HG03045 (cell line): ENCODE results near the gene ITGB1BP1.
"Not testable (repeated sequence)": the region's sequence is repeated elsewhere in the genome, so short reads cannot be mapped to it uniquely, and the experiment has no call there.

ENCODE experiments used
- ATAC-seq: cut with Tn5 transposase; IDR thresholded peaks from one replicate; pipeline ENCODE4 v1.9.1; 2021; ENCODE audit warnings: mild to moderate bottlenecking, moderate library complexity; ENCODE audit not compliant: unreplicated experiment

ITGB1BP1 gene

DNA sequence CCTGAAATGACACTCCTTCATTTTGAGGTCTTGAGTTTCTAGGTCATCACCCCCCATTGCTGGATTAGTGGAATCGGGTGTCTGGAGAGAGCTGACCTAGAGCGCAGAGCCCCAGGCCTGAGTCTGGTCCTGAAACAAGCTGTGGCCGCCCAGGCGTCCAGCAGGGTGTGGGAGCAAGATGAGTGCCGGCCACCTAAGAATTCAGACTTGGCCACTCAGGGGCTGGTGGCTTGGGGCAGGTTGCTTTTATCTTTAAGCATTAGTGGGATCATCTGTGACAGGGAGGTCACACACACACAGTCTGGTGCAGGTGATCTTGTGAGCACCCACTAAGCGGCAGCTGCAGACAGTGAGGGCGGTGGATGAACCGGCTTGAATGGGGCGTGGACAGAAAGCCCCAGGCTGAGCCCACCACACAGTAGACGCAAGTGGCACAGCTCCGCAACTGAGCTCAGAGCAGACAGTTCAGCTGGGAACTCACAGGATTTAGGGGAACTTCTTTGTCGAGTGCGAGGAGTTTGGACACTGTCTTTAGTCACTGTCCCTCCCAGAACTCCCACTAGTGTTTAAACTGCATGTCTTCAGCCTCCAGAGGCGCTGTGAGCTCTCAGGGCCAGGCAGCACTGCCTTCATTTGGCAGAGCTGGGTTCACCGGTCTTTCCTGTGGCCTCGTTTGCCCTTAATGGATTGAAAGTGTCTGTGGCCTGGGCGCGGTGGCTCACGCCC, 21.5 kb downstream of the ITGB1BP1 start:
- no peak for ATAC-seq

DNA sequence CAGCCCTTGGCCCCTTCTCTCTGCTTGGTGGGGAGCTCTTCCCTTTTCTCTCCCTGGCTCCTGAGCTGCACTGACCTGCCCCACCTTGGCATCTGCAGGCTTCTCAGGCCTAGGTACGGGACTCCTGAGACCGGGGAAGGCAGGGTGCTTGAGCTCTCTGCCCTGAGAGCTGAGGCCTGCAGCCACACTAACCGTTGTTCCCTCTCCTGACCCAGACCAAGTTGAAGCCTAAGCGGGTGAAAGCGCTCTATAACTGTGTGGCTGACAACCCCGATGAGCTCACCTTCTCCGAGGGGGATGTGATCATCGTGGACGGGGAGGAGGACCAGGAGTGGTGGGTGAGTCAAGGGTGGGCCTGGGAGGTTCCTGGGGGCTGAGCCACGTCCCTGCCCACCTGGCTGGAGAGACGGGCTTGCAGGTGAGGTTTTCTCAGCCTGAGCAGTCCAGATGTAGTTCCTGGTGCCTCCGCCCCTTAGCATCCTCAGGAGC, 22.2 kb downstream of the ITGB1BP1 start:
- ATAC-seq: no peak

DNA sequence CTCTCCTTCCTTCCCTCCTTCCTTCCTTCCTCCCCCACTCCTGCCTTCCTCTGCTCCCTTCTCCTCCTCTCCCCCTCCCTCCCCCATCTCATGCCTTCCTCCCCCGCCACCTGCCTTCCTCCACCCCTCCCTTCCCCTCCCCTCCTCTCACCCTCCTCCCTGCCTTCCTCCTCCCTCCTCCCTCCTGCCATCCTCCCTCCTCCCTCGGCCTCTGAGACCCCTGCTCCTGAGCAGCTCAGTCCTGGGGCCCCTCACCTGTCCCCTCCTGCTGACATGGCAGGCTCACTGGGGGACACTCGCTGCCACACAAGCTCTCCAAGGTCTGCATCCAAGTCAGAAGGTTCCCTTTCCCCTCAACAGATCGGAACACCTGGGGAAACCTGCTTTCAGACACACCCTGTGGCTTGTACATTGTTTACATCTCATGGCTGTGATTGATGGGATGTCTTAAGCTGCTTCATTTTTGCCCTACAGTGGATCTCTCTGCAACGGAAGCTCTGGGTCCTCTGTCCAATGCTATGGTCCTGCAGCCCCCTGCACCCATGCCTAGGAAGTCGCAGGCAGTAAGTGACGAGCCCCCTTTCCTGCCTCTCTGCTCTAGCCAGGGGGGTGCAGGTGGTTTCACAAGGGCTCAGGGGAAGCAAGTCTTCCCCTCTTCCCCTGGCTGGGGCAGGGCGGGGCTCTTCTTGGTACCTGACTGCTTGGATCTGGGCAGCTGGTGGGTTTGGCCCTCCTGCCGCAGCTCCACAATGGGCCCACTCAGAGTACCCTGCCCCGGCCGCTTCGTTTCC, 22.9 kb downstream of the ITGB1BP1 start:
- no peak for ATAC-seq

DNA sequence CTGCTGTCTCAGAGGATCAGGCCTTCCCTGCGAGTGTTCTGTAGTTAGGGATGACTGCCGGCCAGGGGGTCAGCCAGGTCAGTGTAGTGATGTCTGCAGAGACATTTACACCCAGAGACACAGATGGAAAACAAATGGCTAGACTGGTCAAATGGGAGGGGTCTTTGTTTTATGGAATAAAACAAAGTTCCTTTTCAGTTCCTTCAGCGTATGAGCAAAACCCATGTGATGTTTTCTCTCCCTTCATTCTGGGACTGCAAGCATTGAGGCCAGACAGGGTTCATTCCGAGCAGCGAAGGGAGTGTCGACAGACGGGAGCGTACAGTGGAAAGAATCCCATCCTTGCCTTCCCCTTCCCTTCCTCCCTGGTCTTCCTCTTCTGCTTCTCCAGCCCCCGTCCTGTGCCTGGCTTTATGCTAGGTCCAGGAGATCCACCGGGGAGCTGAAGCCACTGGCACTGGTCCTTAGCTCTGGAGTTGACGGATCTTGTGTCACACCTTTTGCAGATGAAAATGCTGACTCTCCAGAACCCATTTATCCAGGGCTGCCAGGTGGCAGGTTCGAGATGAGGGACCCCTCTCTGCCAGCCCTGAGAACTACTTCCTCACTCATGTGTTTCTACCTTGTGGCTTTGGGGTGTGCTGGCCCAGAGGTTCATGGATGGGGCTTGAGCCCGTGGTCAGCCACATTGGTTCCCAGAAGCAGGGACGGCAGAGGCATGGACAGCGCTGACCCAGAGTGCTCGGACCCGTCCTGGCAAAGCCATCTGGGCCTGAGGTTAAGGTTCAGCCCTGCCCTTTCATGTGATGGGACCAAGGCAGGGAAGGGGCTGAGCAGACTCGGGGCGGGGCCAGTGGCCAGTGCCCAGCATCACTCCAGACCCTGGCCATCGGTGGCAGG, 24.2 kb downstream of the ITGB1BP1 start:
- no peak for ATAC-seq

DNA sequence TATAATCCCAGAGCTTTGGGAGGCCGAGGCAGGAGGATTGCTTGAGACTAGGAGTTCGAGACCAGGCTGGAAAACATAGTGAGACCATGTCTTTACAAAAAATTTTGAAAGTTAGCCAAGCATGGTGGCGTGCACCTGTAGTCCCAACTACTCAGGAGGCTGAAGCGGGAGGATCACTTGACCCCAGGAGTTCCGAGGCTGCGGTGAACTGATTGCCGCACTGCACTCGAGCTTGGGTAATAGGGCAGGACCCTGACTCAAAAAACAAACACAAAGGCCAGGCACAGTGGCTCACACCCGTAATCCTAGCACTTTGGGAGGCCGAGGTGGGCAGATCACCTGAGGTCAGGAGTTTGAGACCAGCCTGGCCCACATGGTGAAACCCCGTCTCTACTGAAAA, 25.1 kb downstream of the ITGB1BP1 start:
- ATAC-seq: not testable (repeated sequence)

DNA sequence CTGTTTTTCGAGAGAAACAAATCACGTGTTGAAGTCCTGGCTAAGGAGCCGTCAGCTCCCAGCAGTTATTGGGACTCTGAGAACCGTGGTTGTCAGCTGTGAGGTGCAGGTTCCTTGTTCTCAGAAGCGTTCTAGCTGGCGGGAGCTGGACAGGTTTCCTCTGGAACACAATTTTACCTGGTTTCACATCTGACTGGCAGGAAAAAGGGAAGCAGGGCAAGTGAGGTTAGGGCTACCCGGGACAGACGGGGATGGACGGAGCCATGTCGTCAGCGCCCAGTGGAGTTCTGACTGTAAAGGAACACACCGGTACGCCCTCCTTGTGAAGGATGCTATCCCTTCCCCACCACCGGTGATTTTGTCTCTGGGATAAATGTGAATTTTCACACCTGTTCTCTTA, 26.1 kb downstream of the ITGB1BP1 start:
- ATAC-seq: no peak

DNA sequence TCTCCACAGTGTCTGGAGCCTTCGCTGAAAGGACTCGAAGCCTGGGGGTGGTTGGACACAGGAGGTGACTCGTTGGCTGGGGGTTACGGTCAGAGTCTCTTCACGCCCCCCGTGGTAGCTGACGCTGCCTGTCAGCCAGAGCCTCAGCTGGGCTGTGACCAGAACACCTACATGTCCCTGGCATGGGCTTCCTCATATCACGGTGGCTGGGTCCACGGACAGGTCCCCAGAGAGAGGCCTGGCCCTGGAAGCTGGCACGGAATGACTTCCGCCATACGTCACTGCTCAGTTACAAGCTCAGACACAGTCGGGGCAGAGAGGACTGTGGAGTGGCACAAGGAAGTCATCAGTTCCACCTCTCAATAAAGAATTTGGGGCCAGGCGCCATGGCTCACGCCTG, 28.5 kb downstream of the ITGB1BP1 start:
- ATAC-seq: no peak

DNA sequence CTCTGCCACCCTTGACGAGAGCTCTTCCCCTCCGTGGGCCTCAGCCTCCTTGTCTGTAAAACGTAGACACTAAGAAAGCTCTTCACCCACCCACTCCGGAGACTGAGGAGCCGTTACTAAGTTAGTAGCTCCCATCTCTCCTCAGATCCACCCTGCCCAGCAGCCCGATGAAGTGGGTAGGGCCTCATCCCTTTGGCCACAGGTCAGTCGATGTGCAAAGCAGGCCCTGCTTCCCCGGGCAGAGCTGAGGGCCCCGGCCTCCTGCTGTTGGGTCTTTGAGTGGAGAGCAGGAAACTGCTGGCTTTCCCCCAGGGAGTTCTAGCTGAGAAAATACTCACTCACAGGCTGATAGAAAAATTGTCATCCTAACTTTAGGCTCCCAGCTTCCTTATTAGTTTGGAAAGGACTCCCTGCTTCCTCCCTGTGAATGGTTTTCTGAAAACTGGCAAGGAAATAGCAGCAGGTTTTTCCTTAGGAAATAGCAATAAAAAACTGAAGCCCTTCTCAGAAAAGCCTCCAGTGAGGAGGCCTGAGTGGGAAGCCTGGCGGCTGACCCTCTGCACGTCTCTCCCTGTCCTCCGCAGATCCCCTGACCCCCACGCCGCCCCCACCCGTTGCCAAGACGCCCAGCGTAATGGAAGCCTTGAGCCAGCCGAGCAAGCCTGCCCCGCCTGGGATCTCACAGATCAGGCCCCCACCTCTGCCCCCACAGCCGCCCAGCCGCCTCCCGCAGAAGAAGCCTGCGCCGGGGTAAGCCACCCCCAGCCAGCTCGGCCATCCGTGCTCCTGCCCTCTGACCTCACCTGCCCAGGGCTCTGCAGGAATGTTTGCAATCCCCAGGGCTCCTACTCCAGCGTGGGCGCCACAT, 30.2 kb downstream of the ITGB1BP1 start:
- no peak for ATAC-seq

DNA sequence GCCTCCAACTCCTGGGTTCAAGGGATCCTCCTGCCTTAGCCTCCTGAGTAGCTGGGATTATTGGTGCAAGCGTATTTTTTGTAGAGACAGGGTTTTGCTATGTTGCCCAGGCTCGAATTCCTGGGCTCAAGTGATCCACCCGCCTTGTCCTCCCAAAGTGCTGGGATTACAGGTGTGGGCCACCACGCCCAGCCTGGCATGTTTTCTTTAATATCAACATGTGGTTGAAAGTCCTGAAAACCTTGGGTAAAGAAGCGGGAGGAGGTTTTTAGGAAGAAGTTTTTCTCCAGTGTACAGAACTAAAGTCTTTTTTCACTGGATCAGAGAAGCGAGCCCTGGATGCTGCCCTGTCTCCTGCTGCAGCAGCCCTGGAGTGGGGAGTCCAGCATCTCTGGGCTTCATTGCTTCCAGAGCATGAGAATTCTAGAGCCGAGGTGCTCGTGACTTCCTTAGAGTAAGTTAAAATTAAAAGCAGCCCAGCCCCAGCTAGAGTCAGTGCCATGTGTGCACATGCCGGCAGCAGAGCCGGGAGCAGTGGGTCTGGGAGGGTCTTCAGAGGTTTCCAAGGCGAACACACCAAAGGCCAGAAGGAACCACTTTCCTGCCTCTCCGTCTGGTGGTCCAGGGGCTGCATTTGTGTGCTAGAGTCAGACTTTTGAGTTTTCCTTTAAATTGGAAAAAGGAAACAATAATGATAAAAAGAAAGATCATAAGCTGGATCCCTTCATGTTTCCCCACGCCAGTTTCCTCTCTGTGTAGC, 31.2 kb downstream of the ITGB1BP1 start:
- ATAC-seq: no peak

DNA sequence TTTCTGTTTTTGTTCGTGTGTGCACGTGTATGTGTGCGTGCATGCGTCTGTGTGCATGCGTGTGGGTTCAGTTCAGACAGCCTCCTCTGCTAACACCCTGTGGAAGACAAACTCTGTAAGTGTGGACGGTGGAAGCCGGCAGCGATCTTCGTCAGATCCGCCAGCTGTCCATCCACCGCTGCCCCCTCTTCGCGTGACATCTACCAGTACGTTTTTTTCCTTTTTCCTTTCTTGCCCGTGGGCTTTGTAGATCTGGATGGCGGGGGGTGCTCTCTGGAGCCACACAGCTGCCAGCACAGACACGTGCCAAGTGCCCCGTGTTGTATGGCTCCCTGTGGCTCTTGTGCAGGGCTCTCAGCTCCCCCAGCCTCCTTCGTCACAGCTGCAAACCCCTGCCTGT, 32.3 kb downstream of the ITGB1BP1 start:
- ATAC-seq: no peak

DNA sequence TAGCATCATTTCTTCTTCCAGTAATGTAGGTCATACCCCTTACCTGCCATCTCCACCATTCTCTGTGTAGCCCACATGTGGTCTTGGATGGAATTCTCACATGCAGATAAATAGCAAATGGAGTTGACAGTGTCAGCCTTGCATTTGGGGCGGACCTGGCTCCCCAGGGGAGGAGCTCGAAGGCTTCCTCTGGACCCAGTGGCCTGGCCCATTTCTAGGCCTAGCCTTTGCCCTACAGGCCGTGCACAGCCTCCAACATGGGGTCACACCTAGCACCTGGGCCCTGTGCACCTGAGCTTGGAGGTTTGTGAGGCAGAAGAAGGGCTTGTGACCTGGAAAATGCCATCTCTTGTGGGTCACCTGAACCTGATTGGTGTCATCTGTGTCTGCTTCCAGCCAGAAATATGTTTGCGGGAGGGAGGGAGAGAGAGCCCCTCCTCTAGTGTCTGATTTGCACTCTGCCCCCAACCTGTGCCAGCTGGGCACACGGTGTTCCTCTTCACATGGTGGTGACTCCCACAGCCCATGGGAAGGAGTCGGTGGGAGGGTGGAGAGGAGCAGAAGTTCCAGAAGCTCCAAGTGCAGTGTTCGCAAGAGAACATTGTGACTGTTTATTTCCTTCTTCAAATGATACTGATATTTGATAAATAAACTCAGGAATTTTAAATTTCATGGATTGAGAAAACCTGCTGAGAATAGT, 33.0 kb downstream of the ITGB1BP1 start:
- no peak for ATAC-seq

DNA sequence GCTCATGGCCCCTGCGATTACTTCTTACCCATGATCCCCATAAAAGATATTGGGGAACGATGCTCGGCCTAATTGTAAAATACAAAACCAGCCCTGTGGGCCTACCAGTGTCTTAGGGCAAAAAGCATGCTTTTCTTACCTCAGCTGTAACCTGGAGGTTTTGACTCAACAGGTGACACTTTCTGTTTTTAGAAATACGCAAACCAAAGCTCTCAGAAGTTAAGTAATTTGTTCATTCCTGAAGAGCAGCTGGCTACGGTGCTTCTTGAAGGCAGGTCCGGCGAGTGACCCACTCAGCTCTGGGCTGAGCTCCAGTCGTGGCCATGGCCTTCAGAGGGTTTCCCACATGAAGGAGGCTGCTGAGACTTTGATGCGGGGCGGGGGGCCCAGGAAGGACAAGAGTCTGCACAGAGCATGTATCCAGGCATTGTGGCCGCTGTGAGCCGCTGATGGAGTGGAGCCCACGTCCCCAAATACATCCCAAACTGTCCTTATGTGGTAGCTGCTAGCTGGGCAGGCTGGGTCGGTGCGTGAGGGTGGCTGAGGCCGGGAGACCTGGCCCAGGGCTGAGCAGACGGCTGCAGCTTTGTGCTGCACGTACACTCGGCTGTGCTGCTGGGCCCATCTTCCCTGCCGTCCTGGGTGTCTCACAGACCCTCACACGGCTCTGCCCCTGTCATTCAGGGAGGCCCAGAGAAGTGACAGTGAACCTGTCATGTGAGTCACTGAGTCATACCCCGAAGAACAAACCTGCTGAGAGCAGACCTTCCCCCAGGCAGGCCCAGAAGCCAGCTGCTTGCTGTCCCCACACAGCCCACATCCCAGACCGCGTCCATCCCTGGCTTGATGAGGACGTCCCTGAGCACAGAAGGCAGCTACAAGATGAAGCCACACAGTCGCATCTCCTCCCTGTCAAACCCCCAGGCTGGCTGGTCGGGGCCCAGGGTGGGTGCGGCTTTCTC, 34.1 kb downstream of the ITGB1BP1 start:
- no peak for ATAC-seq

DNA sequence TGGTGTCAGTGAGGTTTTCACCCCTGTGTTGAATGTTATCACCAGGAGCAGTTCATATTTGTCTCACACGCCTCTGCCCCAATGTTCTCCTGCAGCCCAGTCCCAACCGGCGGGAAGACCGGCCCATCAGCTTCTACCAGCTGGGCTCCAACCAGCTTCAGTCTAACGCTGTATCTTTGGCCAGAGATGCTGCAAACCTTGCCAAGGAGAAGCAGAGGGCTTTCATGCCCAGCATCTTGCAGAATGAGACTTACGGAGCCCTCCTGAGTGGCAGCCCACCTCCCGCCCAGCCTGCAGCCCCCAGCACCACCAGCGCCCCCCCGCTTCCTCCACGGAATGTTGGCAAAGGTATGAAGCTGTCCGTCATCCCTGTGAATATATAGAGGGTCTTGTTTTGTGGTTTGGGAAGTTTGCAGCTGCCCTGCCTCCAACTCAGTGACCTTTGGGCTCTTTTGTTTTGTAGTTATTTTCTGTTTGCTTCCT, 35.1 kb downstream of the ITGB1BP1 start:
- ATAC-seq: no peak

DNA sequence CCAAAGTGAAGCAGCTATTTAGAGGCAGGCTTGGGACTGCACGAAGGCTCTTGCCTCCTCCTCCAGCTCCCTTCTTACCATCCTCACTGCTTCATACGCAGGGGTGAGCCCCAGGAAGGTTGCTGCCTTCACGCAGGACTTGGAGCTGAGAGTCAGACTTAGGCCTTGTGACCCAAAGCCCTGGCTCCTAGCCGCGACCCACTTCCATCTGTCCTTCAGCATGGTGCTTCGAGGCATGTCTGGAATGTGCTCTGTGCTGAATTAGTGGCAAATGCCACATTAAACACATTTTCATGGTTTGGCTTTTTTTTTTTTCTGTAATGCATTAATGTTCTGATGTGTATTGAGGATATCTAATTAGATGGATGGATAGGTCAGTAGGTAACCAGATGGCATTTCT, 37.5 kb downstream of the ITGB1BP1 start:
- ATAC-seq: no peak

DNA sequence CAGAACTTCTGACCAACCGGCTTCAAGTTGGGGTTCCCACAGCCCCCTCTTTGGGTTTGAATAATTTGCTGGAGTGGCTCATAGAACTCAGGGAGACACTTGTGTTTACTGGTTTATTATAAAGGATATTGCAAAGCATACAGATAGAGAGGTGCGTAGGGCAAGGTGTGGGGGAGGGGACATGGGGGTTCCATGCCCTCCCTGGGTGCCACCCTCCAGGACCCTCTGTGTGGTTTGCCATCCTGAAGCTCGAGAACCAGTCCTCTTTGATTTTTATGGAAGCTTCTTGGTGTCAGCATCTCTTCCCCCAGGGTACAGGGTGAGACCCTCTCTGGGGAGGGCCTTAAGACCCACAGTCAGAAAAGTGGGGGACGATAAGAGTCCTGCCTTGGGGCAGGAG, 38.8 kb downstream of the ITGB1BP1 start:
- no peak for ATAC-seq

DNA sequence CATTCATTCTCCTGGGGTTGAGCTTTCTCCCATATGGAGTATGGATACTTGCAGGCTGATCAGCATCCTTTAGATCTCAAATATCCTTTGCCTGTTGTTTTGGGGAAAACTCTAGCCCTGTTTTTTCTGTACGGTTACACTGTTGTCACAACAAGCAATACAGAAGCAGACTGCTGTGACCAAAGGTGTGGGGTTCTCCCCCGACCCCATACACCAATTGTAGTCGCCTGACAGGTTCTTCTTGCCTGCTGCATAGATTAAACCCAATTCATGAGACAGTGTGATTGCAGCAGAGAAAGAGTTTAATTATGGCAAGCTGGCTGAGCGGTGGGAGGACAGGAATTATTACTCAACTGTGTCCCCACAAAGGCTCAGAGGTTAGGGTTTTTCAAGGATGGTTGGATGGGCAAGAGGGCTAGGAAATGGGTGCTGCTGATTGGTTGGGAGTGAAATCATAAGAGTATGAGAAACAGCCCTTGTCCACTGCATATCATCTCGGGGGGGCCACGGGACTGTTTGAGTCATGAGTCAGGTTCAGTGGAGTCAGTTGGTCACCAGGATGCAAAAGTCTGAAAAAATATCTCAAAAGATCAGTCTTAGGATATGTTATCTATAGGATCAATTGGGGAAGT, 40.6 kb downstream of the ITGB1BP1 start:
- ATAC-seq: no peak
